SK-N-SH treated with all-trans-retinoic acid at 6 μM for 48 hours (cell line): Measurements from ENCODE around the gene UBE2H.

ENCODE experiments used
- ATAC-seq: fragments of 200-7000 bp; cut with Tn5 transposase; 3 replicates; pipeline ENCODE4 v1.9.1; 2020; ENCODE audit warnings: mild to moderate bottlenecking, moderate library complexity
- ARNTL ChIP-seq: fragments of 450-650 bp; formaldehyde crosslinking; IDR thresholded peaks from 2 replicates; pipeline ENCODE4 v1.5.0; 2020; ENCODE audit warnings: low read depth, mild to moderate bottlenecking, moderate library complexity, borderline replicate concordance
- CREB5 ChIP-seq: fragments of 250-450 bp; sonication (Bioruptor Pico); IDR thresholded peaks from 2 replicates; pipeline ENCODE4 v1.5.1; 2020; ENCODE audit warnings: low read depth, mild to moderate bottlenecking, moderate library complexity
- CSDC2 ChIP-seq: fragments of 250-450 bp; sonication (Bioruptor Pico); IDR thresholded peaks from 2 replicates; pipeline ENCODE4 v1.5.0; 2020; ENCODE audit warnings: mild to moderate bottlenecking, moderate library complexity
- CSRNP3 ChIP-seq: fragments of 250-450 bp; sonication (Bioruptor Pico); IDR thresholded peaks from 2 replicates; pipeline ENCODE4 v1.5.1; 2021; ENCODE audit warnings: mild to moderate bottlenecking, moderate library complexity
- ESRRG ChIP-seq: fragments of 250-450 bp; sonication (Bioruptor Pico); IDR thresholded peaks from 2 replicates; pipeline ENCODE4 v1.6.1; 2021; ENCODE audit warnings: mild to moderate bottlenecking
- GLIS3 ChIP-seq: fragments of 250-450 bp; sonication (Bioruptor Pico); IDR thresholded peaks from 2 replicates; pipeline ENCODE4 v1.5.0; 2020; ENCODE audit warnings: mild to moderate bottlenecking, moderate library complexity
- ISL1 ChIP-seq: fragments of 250-450 bp; sonication (Bioruptor Pico); IDR thresholded peaks from 2 replicates; pipeline ENCODE4 v2.1.2; 2022; ENCODE audit warnings: mild to moderate bottlenecking, moderate library complexity
- OSR1 ChIP-seq: fragments of 250-450 bp; sonication (Bioruptor Pico); IDR thresholded peaks from 2 replicates; pipeline ENCODE4 v1.8.0; 2022; ENCODE audit warnings: moderate library complexity, mild to moderate bottlenecking, inconsistent platforms
- PATZ1 ChIP-seq: fragments of 250-450 bp; sonication (Bioruptor Pico); IDR thresholded peaks from 2 replicates; pipeline ENCODE4 v1.8.0; 2020; ENCODE audit warnings: mild to moderate bottlenecking, moderate library complexity, borderline replicate concordance
- POU6F1 ChIP-seq: fragments of 250-450 bp; sonication (Bioruptor Pico); IDR thresholded peaks from 2 replicates; pipeline ENCODE4 v1.8.0; 2021; ENCODE audit warnings: low read depth, mild to moderate bottlenecking, moderate library complexity, borderline replicate concordance
- PPARA ChIP-seq: fragments of 250-450 bp; sonication (Bioruptor Pico); IDR thresholded peaks from 2 replicates; pipeline ENCODE4 v1.5.0; 2020; ENCODE audit warnings: mild to moderate bottlenecking, borderline replicate concordance
- RARB ChIP-seq: fragments of 250-450 bp; sonication (Bioruptor Pico); IDR thresholded peaks from 2 replicates; pipeline ENCODE4 v1.8.0; 2021; ENCODE audit warnings: mild to moderate bottlenecking, moderate library complexity
- SNAI2 ChIP-seq: fragments of 250-450 bp; sonication (Bioruptor Pico); IDR thresholded peaks from 2 replicates; pipeline ENCODE4 v1.5.0; 2020; ENCODE audit warnings: mild to moderate bottlenecking, moderate library complexity
- TOX ChIP-seq: fragments of 250-450 bp; sonication (Bioruptor Pico); IDR thresholded peaks from 2 replicates; pipeline ENCODE4 v1.8.0; 2021; ENCODE audit warnings: mild to moderate bottlenecking, moderate library complexity, borderline replicate concordance
- TSHZ2 ChIP-seq: fragments of 250-450 bp; sonication (Bioruptor Pico); IDR thresholded peaks from 2 replicates; pipeline ENCODE4 v1.5.0; 2020; ENCODE audit warnings: mild to moderate bottlenecking, moderate library complexity
- ZC3H10 ChIP-seq: fragments of 250-450 bp; sonication (Bioruptor Pico); IDR thresholded peaks from 2 replicates; pipeline ENCODE4 v1.5.1; 2021; ENCODE audit warnings: mild to moderate bottlenecking, moderate library complexity
- ZFP3 ChIP-seq: fragments of 250-450 bp; sonication (Bioruptor Pico); IDR thresholded peaks from 2 replicates; pipeline ENCODE4 v1.5.0; 2020; ENCODE audit warnings: mild to moderate bottlenecking, moderate library complexity
- ZNF565 ChIP-seq: fragments of 450-650 bp; formaldehyde crosslinking; conservative IDR thresholded peaks from 2 replicates; pipeline ENCODE4 v1.5.0; 2020; ENCODE audit warnings: low read depth, mild to moderate bottlenecking, moderate library complexity
- ZNF70 ChIP-seq: fragments of 450-650 bp; formaldehyde crosslinking; IDR thresholded peaks from 2 replicates; pipeline ENCODE4 v1.5.0; 2020; ENCODE audit warnings: mild to moderate bottlenecking, moderate library complexity
- ZNF8 ChIP-seq: fragments of 450-650 bp; formaldehyde crosslinking; IDR thresholded peaks from 2 replicates; pipeline ENCODE4 v1.5.0; 2020; ENCODE audit warnings: mild to moderate bottlenecking, moderate library complexity

UBE2H gene

GRCh38 chr7:129855234-129855673, 97.5 kb downstream of the UBE2H start (continued):
- TF ChIP-seq ZNF8 (CRISPR knock-in tag) (0 out of 2 replicates have a peak, but pooled peaks have one; percentile 31), ZNF565 (no peak), PPARA (no peak), TOX (no peak; the same call in 1 of the 2 replicates), RARB (no peak), CSDC2 (CRISPR knock-in tag) (peak; percentile 87; the same call in 1 of the 2 replicates), POU6F1 (CRISPR knock-in tag) (peak; percentile 92; the same call in 1 of the 2 replicates), ISL1 (CRISPR knock-in tag) (peak; percentile 100), ESRRG (CRISPR knock-in tag) (no peak), PATZ1 (CRISPR knock-in tag) (0 out of 2 replicates have a peak, but pooled peaks have one; percentile 16), SNAI2 (no peak), CREB5 (peak; percentile 97), ARNTL (CRISPR knock-in tag) (peak; percentile 67; the same call in 1 of the 2 replicates), ZFP3 (CRISPR knock-in tag) (no peak)
- TF ChIP-seq, all 23 proteins: peak for 9

GRCh38 chr7:129854401-129854800, 98.4 kb downstream of the UBE2H start:
- peak; percentile 4 for ATAC-seq
- TF ChIP-seq PPARA = no peak
- TF ChIP-seq ESRRG (CRISPR knock-in tag) = no peak
- TF ChIP-seq ZNF70 (CRISPR knock-in tag) = no peak
- TF ChIP-seq CREB5 = no peak
- TF ChIP-seq TOX = no peak
- no peak for TF ChIP-seq ARNTL (CRISPR knock-in tag)
- TF ChIP-seq OSR1 = no peak
- no peak for TF ChIP-seq ISL1 (CRISPR knock-in tag)
- TF ChIP-seq ZNF8 (CRISPR knock-in tag) = no peak
- no peak for TF ChIP-seq ZFP3 (CRISPR knock-in tag)
- TF ChIP-seq RARB = no peak
- no peak for TF ChIP-seq POU6F1 (CRISPR knock-in tag)
- TF ChIP-seq CSDC2 (CRISPR knock-in tag) = no peak
- no peak for TF ChIP-seq ZC3H10
- TF ChIP-seq TSHZ2 (CRISPR knock-in tag) = no peak
- TF ChIP-seq GLIS3 (CRISPR knock-in tag) = no peak
- no peak for TF ChIP-seq ZNF565
- TF ChIP-seq SNAI2 = no peak
- TF ChIP-seq PATZ1 (CRISPR knock-in tag) = no peak
- TF ChIP-seq CSRNP3 (CRISPR knock-in tag) = no peak
- TF ChIP-seq, all 23 proteins: peak for 0
